ENCODE results near the gene IQGAP2.

DNA sequence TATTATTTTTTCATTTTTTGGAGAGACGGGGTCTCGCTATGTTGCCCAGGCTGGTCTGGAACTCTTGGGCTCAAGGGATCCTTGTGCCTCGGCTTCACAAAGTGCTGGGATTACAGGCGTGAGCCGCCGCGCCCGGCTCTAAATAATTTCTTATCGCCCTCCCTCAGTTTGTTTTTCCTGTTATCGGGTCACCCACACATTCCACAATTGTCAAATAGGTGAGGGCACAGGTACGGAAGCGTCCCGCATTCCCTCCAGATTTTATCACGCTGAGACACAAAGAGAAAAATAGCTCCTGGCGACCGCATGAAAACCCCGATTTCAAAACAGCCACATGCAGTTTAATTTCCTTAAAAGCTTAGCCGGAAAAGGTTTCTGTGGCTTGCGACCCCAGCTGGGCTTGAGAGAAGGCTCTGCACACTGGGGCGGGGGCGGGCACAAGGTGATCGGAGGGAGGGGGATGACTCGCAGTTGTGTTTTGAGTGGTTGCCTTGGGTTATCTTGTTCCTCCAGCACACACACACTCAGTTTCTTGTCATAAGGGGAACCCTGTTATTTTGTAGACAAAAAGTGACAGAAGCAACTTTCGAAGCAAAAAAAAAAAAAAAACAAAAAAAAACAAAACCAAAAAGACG, 717 bp upstream of the IQGAP2 start:
- no peak for TF ChIP-seq EZH2 (IDR thresholded peaks at IDR 0.05; ENCODE audit: low read length, unreplicated experiment)
- TF ChIP-seq, protein P1, sequence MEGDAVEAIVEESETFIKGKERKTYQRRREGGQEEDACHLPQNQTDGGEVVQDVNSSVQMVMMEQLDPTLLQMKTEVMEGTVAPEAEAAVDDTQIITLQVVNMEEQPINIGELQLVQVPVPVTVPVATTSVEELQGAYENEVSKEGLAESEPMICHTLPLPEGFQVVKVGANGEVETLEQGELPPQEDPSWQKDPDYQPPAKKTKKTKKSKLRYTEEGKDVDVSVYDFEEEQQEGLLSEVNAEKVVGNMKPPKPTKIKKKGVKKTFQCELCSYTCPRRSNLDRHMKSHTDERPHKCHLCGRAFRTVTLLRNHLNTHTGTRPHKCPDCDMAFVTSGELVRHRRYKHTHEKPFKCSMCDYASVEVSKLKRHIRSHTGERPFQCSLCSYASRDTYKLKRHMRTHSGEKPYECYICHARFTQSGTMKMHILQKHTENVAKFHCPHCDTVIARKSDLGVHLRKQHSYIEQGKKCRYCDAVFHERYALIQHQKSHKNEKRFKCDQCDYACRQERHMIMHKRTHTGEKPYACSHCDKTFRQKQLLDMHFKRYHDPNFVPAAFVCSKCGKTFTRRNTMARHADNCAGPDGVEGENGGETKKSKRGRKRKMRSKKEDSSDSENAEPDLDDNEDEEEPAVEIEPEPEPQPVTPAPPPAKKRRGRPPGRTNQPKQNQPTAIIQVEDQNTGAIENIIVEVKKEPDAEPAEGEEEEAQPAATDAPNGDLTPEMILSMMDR (conservative IDR thresholded peaks at IDR 0.05; ENCODE audit: low read depth, low read length): no peak

Measured in PC-3 (cell line).